MM.1S (cell line): ENCODE measurements around the gene ATXN2L.

ENCODE experiments used
- DNase-seq: peaks from one replicate; pipeline ENCODE4 v3.0.0-alpha.2; 2015
- H2AFZ ChIP-seq: fragments of 300-600 bp; sonication (generic); 2 replicates; pipeline ENCODE4 v1.6.0; 2016; ENCODE audit warnings: antibody characterized with exemption, low read length
- H3F3A ChIP-seq: fragments of 300-600 bp; sonication (generic); 2 replicates; pipeline ENCODE4 v1.6.1; 2016; ENCODE audit warnings: mild to moderate bottlenecking, antibody characterized with exemption, low read length, moderate library complexity, mixed read lengths; ENCODE audit not compliant: insufficient read depth
- H3K27ac ChIP-seq: fragments of 300-600 bp; sonication (generic); 2 replicates; pipeline ENCODE4 v1.5.1; 2016; ENCODE audit warnings: mild to moderate bottlenecking, low read length
- H3K27me3 ChIP-seq: fragments of 300-600 bp; sonication (generic); replicated peaks from 2 replicates; pipeline ENCODE4 v1.6.0; 2016; ENCODE audit warnings: low read length; ENCODE audit not compliant: insufficient read depth
- H3K36me3 ChIP-seq: fragments of 300-600 bp; sonication (generic); replicated peaks from 2 replicates; pipeline ENCODE4 v1.6.1; 2016; ENCODE audit warnings: mild to moderate bottlenecking, low read length, mixed read lengths; ENCODE audit not compliant: insufficient read depth
- H3K4me1 ChIP-seq: fragments of 300-600 bp; sonication (generic); 2 replicates; pipeline ENCODE4 v1.6.1; 2016; ENCODE audit warnings: low read length, mixed read lengths
- H3K4me2 ChIP-seq: fragments of 300-600 bp; sonication (generic); 2 replicates; pipeline ENCODE4 v1.6.0; 2016; ENCODE audit warnings: low read depth, low read length
- H3K4me3 ChIP-seq: fragments of 300-600 bp; sonication (generic); 2 replicates; pipeline ENCODE4 v1.5.1; 2016; ENCODE audit warnings: low read length, mixed read lengths
- H3K79me2 ChIP-seq: fragments of 300-600 bp; sonication (generic); 2 replicates; pipeline ENCODE4 v1.6.1; 2016; ENCODE audit warnings: mixed run types, low read length, mixed read lengths
- H3K9ac ChIP-seq: fragments of 300-600 bp; sonication (generic); 2 replicates; pipeline ENCODE4 v1.6.1; 2016; ENCODE audit warnings: low read length, mixed read lengths
- H3K9me2 ChIP-seq: fragments of 300-600 bp; sonication (generic); replicated peaks from 2 replicates; pipeline ENCODE4 v1.6.1; 2016; ENCODE audit warnings: mild to moderate bottlenecking, low read length, mixed read lengths; ENCODE audit not compliant: insufficient read depth
- H3K9me3 ChIP-seq: fragments of 300-600 bp; sonication (generic); replicated peaks from 2 replicates; pipeline ENCODE4 v1.6.1; 2016; ENCODE audit warnings: mild to moderate bottlenecking, low read length, mixed read lengths; ENCODE audit not compliant: insufficient read depth
- H4K20me1 ChIP-seq: fragments of 300-600 bp; sonication (generic); 2 replicates; pipeline ENCODE4 v1.6.1; 2016; ENCODE audit warnings: mild to moderate bottlenecking, low read length, moderate library complexity, mixed read lengths; ENCODE audit not compliant: insufficient read depth
- CTCF ChIP-seq: fragments of 300-600 bp; sonication (generic); IDR thresholded peaks from 2 replicates; pipeline ENCODE4 v1.5.1; 2016; ENCODE audit warnings: antibody characterized with exemption, low read length, mixed read lengths
- EZH2 ChIP-seq: fragments of 300-600 bp; sonication (generic); optimal IDR thresholded peaks from 2 replicates; pipeline ENCODE3; 2017; ENCODE audit warnings: low read depth, mild to moderate bottlenecking, antibody characterized with exemption, low read length, mixed read lengths
- EZH2phosphoT487 ChIP-seq: fragments of 300-600 bp; sonication (generic); IDR thresholded peaks from 2 replicates; pipeline ENCODE4 v1.6.1; 2018; ENCODE audit warnings: antibody characterized with exemption, low read length

The ATXN2L gene

GRCh38 chr16:28875134-28876018, 52.6 kb downstream of the ATXN2L start:
- Histone ChIP-seq H3K4me2 (no peak overlapping the region), H3K9ac (no peak overlapping the region), H3K79me2 (no peaks in the 10 kb centered on the region), H3K36me3 (no peaks in the 10 kb centered on the region), H3K4me1 (peaks cover 4% of the 10 kb centered on the region; the same call in 1 of the 2 replicates), H3K4me3 (no peak overlapping the region), H3K27me3 (no peaks in the 10 kb centered on the region), H4K20me1 (no peaks in the 10 kb centered on the region), H3F3A (no peaks in the 10 kb centered on the region), H3K9me2 (no peaks in the 10 kb centered on the region), H2AFZ (no peak overlapping the region), H3K27ac (no peak overlapping the region), H3K9me3 (no peaks in the 10 kb centered on the region)
- DNase-seq: no peak
- TF ChIP-seq EZH2phosphoT487: no peak
- TF ChIP-seq CTCF: no peak
- TF ChIP-seq EZH2: no peak

- Histone ChIP-seq H3K27ac (no peak overlapping the region), H3K9ac (no peak overlapping the region), H3K4me1 (peaks cover 6% of the 10 kb centered on the region; the same call in 1 of the 2 replicates)
Measured at GRCh38 chr16:28876019-28876659, 53.3 kb downstream of the ATXN2L start.

GRCh38 chr16:28876973-28877654, 54.3 kb downstream of the ATXN2L start:
- no peak overlapping the region for H2AFZ ChIP-seq
- no peak for DNase-seq
- H3K27ac ChIP-seq: no peak overlapping the region
- H3K4me3 ChIP-seq: no peak overlapping the region
- no peaks in the 10 kb centered on the region for H3K36me3 ChIP-seq
- H3K4me2 ChIP-seq: no peak overlapping the region
- no peaks in the 10 kb centered on the region for H4K20me1 ChIP-seq
- H3F3A ChIP-seq: no peaks in the 10 kb centered on the region
- H3K27me3 ChIP-seq: no peaks in the 10 kb centered on the region
- no peaks in the 10 kb centered on the region for H3K79me2 ChIP-seq
- H3K9me3 ChIP-seq: no peaks in the 10 kb centered on the region
- H3K9ac ChIP-seq: no peak overlapping the region
- peaks cover 6% of the 10 kb centered on the region; the same call in 1 of the 2 replicates for H3K4me1 ChIP-seq
- no peaks in the 10 kb centered on the region for H3K9me2 ChIP-seq
- TF ChIP-seq EZH2 (no peak), CTCF (no peak), EZH2phosphoT487 (no peak)

More at GRCh38 chr16:28876019-28876659, 53.3 kb downstream of the ATXN2L start:
- Histone ChIP-seq H3K4me2 (no peak overlapping the region), H4K20me1 (no peaks in the 10 kb centered on the region), H3F3A (no peaks in the 10 kb centered on the region), H3K9me3 (no peaks in the 10 kb centered on the region), H3K36me3 (no peaks in the 10 kb centered on the region), H3K79me2 (no peaks in the 10 kb centered on the region), H3K9me2 (no peaks in the 10 kb centered on the region), H3K27me3 (no peaks in the 10 kb centered on the region), H3K4me3 (no peak overlapping the region), H2AFZ (no peak overlapping the region)
- no peak for TF ChIP-seq CTCF
- no peak for TF ChIP-seq EZH2
- no peak for TF ChIP-seq EZH2phosphoT487
- DNase-seq: no peak
